ENCODE data around the gene POLR2J. TPM values are rescaled to one million over a fixed set of nuclear protein-coding genes. Genes with fewer than 3 reads are reported as not detected.
"Not testable (repeated sequence)": the region's sequence is repeated elsewhere in the genome, so short reads cannot be mapped to it uniquely, and the experiment has no call there.

POLR2J gene
- total RNA-seq, 1 experiment from 2014 or later = 42.2 TPM

DNA sequence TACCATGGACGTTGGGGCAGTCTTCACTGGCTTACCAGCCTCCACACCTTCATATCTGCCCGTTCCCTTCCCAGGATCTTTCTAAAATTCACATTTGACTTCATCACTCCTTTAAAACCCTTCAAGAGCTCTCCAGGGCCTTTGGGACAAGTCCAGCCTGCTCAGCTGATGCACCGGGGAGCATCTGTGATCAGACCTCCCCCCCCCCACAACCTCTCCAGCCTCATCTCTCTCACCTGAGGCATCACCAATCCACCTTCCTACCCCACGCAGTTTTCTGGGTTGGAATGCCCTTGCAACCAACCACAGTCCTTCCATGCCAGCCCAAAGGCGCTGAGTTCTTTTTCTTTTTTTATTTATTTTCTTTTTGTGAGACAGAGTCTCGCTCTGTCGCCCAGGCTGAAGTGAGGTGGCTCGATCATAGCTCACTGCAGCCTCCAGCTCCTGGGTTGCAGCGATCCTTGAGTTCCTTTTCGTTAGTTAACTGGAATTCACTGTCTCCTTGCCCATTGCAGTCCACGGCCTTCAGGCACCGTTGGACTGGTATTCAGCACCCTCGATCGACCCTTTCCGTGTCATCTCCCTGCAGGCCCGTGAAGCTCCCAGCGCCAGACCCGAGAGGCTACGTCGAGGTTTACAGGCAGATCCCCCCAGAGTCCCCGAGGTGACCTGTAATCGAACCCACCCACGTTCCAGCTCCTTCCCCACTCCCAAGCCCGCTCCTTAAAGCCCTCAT lies 14.7 kb downstream of the POLR2J start:
- H3K36me3 ChIP-seq (replicated peaks; ENCODE audit: control insufficient read depth, insufficient read depth, low read length) = peaks cover 3% of the 10 kb centered on the region
- no peaks in the 10 kb centered on the region for H3K27me3 ChIP-seq (ENCODE audit: control insufficient read depth, insufficient read depth, low read length)
- DNase-seq = no peak
- H3K4me3 ChIP-seq (ENCODE audit: insufficient read depth, low read depth, low read length) = peak overlapping the region; percentile 96

DNA sequence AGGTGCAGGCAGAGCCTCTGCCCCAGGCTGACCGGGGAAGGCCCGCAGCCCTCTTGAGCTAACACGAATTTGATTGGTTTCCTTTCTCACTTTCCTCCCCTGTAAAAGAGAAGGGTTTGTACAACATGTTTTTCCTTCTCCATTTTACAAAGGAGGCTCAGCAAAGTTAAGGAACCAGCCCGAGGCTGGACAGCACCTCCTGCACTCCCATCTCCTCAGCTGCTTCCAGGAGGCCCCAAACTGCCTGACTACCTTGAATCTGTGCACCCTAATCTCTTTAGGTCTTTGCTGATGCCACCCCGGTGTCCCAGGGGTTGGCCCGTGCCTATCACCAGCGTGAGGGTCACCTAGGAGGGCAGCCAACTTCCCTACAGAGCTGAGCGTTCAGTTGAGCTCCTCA lies 18.3 kb downstream of the POLR2J start:
- Histone ChIP-seq H3K27me3 (ENCODE audit: control insufficient read depth, insufficient read depth, low read length) (no peaks in the 10 kb centered on the region), H3K36me3 (replicated peaks; ENCODE audit: control insufficient read depth, insufficient read depth, low read length) (peaks cover 9% of the 10 kb centered on the region), H3K4me3 (ENCODE audit: insufficient read depth, low read depth, low read length) (no peak overlapping the region)
- DNase-seq = no peak

DNA sequence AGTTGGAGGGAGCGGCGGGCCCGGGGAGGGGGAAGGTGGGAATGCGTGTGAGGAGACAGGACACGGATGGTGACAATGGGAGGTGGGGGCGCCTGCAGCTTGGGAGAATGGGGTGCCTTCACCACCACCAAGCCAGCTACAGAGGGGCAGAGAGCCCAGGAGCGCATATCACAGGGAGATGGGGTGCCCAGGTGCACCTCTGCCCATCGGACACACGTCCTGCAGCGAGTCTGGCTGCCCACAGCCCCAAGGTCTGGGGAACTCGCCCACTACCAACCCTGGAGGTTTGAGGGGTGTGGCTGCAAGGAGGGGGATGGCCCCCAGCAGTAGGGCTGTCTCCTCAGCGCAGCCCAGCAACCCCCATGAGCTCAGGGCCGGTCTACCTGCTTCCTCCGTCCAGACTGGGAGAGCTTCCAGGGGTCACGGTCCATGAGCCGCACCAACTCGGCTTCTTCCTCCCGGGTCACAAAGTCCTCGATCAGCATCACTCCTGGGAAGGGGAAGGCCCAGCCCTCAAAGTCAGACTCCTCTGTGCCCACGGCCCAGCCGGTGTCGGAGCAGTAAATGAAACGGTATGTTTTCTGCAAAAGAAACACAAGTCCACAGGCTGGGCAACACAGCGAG lies 19.4 kb downstream of the POLR2J start:
- Histone ChIP-seq H3K27me3 (ENCODE audit: control insufficient read depth, insufficient read depth, low read length) (no peaks in the 10 kb centered on the region), H3K36me3 (replicated peaks; ENCODE audit: control insufficient read depth, insufficient read depth, low read length) (peaks cover 9% of the 10 kb centered on the region), H3K4me3 (ENCODE audit: insufficient read depth, low read depth, low read length) (no peak overlapping the region)
- no peak for DNase-seq

DNA sequence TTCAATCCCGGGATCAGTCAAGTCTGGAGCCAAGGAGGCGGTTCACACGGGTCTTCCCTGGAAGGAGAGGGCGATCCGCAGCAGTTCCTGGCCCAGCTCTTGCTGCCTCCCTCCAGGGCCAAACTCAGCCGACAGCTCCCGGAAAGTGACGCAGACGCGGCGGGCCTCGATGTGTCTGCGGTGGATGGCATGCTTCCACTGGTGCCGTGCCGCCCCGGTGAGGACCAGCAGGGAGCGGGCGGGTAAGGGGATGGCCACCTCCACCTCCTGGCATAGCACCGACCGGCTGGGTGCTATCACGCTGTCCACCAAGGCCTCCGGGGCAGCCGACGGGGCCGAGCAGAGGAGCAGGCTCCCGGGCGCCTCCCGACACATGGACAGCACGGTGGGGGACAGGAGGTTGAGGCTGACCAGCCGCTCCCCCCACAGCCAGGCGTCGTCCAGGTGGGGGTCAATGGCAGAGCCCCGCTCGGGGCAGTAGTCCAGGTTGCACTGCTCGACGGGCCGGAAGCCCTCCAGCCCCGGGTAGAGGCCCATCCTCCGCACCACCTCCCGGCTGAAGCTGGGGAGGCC lies 21.3 kb downstream of the POLR2J start:
- Histone ChIP-seq H3K27me3 (ENCODE audit: control insufficient read depth, insufficient read depth, low read length) (no peaks in the 10 kb centered on the region), H3K4me3 (ENCODE audit: insufficient read depth, low read depth, low read length) (no peak overlapping the region), H3K36me3 (replicated peaks; ENCODE audit: control insufficient read depth, insufficient read depth, low read length) (peaks cover 9% of the 10 kb centered on the region)
- no peak for DNase-seq

DNA sequence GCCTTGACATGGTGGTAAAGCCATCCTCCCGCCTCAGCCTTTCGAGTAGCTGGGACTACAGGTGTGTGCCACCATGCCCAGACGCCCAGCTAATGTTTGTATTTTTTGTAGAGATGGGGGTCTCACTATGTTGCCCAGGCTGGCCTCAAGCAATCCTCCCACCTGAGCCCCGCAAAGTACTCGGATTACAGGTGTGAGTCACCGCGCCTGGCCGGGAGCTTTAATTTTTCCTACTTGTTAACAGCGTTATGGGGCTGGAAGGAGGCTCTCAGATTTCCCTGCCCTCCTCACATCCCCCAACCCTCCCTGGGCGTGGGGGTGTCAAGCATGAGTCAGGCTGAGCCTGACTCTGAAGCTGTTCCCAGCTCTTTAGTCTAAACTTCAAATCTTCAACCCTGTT lies 22.4 kb downstream of the POLR2J start:
- DNase-seq = no peak
- no peak overlapping the region for H3K4me3 ChIP-seq (ENCODE audit: insufficient read depth, low read depth, low read length)
- H3K36me3 ChIP-seq (replicated peaks; ENCODE audit: control insufficient read depth, insufficient read depth, low read length) = peaks cover 9% of the 10 kb centered on the region
- no peaks in the 10 kb centered on the region for H3K27me3 ChIP-seq (ENCODE audit: control insufficient read depth, insufficient read depth, low read length)

DNA sequence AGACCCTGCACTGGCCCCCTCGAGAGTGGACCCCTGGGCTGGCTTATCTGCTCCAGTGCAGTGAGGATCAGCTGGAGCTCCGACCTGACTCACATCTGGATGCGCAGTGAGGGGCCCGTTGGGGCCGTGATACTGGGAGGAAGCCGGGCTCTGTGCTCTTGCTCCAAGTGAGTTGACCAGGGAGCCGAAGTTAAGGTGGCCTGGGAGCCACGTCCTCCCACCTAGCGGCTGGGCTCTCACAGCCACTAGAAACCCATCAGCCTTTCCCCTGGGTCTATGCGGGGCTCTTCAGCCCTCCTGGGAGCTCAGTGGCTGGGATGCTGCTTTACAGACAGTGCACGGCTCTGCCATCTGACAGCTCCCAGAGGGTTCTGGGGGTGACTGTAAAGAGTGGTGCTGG lies 23.1 kb downstream of the POLR2J start:
- no peak for DNase-seq
- peaks cover 9% of the 10 kb centered on the region for H3K36me3 ChIP-seq (replicated peaks; ENCODE audit: control insufficient read depth, insufficient read depth, low read length)
- no peak overlapping the region for H3K4me3 ChIP-seq (ENCODE audit: insufficient read depth, low read depth, low read length)
- no peaks in the 10 kb centered on the region for H3K27me3 ChIP-seq (ENCODE audit: control insufficient read depth, insufficient read depth, low read length)

DNA sequence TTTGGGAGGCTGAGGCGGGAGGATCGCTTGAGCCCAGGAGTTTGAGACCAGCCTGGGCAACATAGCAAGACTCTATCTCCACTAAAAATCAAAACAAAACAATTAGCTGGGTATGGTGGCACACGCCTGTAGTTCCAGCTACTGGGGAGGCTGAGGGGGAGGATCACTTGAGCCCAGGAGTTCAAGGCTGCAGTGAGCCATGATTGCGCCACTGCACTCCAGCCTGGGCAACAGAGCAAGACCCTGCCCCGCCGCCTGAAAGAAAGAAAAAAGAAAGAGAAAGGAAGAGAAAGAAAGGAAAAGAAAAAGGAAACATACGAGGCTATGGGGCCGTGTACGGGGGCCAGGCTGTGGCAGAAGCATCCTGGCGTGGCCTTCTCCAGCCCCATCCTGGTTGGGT lies 23.8 kb downstream of the POLR2J start:
- not testable (repeated sequence) for H3K4me3 ChIP-seq (ENCODE audit: insufficient read depth, low read depth, low read length); H3K27me3 ChIP-seq (ENCODE audit: control insufficient read depth, insufficient read depth, low read length); DNase-seq; H3K36me3 ChIP-seq (replicated peaks; ENCODE audit: control insufficient read depth, insufficient read depth, low read length)

DNA sequence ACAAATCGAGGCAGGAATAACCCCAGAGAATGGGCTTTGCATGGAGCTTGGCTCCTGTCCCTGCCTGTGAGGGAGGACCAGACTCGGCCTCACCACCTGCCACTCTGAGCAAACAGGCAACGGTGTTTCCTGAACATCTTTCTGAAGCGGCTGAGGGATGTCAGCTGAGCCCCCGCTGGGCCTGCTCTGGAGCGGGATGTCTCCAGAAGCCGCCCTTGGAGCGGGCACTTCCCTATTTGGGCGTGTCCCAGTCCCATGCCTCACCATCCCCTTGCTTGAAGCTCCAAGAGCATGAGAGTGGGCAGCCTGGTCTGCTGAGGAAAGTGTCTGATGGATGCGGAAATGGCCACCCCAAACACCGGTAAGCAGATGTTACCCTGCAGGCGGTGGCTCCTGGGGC lies 24.3 kb downstream of the POLR2J start:
- peak; percentile 68 for DNase-seq
- Histone ChIP-seq H3K27me3 (ENCODE audit: control insufficient read depth, insufficient read depth, low read length) (no peaks in the 10 kb centered on the region), H3K4me3 (ENCODE audit: insufficient read depth, low read depth, low read length) (no peak overlapping the region), H3K36me3 (replicated peaks; ENCODE audit: control insufficient read depth, insufficient read depth, low read length) (peaks cover 8% of the 10 kb centered on the region)

DNA sequence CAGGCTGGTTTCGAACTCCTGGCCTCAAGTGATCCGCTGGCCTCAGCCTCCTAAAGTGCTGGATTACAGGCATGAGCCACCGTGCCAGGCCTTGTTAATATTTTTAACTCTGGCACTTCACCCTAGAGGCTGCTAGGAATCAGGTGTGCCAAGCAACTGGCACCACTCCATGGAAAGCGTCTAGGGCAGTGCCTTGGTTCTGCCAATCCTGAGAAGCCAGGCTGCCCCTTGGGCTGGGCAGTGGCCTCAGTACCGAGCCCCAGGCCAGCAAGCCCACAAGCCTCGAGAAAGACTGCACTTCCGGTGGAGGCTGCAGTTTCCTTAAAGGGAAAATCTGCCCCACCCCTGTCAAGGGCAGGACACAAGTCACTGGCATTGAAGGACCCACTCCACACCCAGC lies 25.4 kb downstream of the POLR2J start:
- Histone ChIP-seq H3K27me3 (ENCODE audit: control insufficient read depth, insufficient read depth, low read length) (no peaks in the 10 kb centered on the region), H3K4me3 (ENCODE audit: insufficient read depth, low read depth, low read length) (no peak overlapping the region), H3K36me3 (replicated peaks; ENCODE audit: control insufficient read depth, insufficient read depth, low read length) (peaks cover 6% of the 10 kb centered on the region)
- no peak for DNase-seq

DNA sequence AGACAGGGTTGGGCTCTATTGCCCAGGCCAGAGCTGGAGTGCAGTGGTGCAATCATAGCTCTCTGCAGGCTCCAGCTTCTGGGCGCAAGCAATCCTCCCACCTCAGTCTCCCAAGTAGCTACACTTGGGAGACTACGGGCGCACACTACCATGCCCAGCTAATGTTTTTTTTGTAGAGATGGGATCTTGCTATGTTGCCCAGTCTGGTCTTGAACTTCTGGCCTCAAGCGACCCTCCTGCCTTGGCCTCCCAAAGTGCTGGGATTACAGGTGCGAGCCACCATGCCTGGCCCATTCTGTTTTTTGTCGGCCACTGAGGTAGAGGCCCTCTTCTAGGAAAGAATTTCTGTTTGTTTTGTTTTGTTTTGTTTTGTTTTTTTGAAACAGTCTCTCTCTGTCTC lies 26.3 kb downstream of the POLR2J start:
- peaks cover 2% of the 10 kb centered on the region for H3K36me3 ChIP-seq (replicated peaks; ENCODE audit: control insufficient read depth, insufficient read depth, low read length)
- H3K4me3 ChIP-seq (ENCODE audit: insufficient read depth, low read depth, low read length) = no peak overlapping the region
- DNase-seq = no peak
- no peaks in the 10 kb centered on the region for H3K27me3 ChIP-seq (ENCODE audit: control insufficient read depth, insufficient read depth, low read length)

DNA sequence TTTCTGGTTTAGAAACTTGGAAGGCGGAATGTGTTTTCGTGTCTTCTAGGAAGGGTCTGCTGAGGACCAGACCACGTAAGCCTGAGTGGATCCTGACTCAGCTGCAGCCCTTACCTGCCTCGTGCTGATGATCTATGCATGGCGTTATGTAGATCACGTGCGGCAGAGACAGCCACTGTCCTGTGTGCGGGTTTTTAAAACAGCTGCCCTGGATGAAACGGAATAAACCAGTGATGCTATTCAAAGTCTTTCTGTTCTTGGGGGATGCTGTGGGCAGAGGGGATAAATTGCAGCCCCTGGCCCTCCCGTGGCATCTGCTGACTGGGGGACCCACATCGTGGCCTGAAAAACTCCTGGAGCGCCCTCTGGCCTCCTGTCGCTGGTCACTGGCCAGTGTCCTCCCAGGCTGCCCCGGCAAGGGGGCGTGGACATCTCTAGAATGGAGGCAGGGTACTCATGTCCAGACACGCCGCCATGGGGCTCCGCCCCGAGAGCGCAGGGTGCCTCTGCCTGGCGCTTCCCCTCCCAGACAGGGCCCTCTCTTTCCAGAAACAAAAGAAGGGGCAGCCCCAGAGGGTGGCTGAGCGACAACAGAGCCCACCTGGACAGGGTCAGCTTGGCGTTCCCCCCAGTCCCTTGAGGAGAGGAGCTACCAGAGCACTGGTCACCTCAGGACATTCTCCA lies 27.2 kb downstream of the POLR2J start:
- Histone ChIP-seq H3K4me3 (ENCODE audit: insufficient read depth, low read depth, low read length) (no peak overlapping the region), H3K36me3 (replicated peaks; ENCODE audit: control insufficient read depth, insufficient read depth, low read length) (no peaks in the 10 kb centered on the region; the same call in 1 of the 2 replicates), H3K27me3 (ENCODE audit: control insufficient read depth, insufficient read depth, low read length) (no peaks in the 10 kb centered on the region)
- peak; percentile 90 for DNase-seq

DNA sequence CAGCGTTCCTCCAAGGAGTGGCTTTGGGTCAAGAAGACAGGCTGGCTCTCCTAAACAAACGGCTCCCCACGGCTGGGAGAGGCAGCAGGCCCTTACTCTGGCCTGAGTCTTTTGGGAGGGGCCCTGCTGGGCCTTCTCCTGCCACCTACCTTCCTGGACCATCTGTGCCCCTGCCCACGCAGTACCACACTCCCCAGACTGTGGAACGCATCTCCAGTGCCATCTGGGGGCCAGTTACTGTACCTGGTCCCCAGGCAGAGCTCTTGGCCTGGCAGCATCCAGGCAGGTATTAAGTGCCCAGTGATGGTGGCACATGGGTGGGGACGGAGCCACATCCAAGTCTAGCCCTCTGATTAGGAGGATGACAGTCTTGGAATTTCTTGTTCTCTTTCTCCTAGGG lies 28.5 kb downstream of the POLR2J start:
- DNase-seq = no peak
- H3K36me3 ChIP-seq (replicated peaks; ENCODE audit: control insufficient read depth, insufficient read depth, low read length) = no peaks in the 10 kb centered on the region; the same call in none of the 2 replicates
- no peak overlapping the region for H3K4me3 ChIP-seq (ENCODE audit: insufficient read depth, low read depth, low read length)
- H3K27me3 ChIP-seq (ENCODE audit: control insufficient read depth, insufficient read depth, low read length) = no peaks in the 10 kb centered on the region

DNA sequence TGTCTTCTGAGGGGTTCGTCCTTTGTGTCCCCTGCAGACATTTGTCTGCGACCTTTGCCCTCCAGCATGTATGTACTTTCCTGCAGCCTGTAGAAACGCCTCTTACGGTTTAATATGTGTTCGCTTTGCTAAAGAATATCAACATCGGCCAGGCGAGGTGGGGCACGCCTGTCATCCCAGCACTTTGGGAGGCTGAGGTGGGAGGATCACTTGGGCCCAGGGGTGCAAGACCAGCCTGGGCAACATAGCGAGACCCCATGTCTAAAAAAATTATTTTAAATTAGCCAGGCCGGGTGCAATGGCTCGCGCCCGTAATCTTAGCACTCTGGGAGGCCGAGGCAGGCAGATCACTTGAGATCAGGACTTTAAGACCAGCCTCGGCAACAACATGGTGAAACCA lies 29.6 kb downstream of the POLR2J start:
- Histone ChIP-seq H3K27me3 (ENCODE audit: control insufficient read depth, insufficient read depth, low read length) (no peaks in the 10 kb centered on the region), H3K4me3 (ENCODE audit: insufficient read depth, low read depth, low read length) (no peak overlapping the region), H3K36me3 (replicated peaks; ENCODE audit: control insufficient read depth, insufficient read depth, low read length) (peaks cover 2% of the 10 kb centered on the region)
- no peak for DNase-seq

DNA sequence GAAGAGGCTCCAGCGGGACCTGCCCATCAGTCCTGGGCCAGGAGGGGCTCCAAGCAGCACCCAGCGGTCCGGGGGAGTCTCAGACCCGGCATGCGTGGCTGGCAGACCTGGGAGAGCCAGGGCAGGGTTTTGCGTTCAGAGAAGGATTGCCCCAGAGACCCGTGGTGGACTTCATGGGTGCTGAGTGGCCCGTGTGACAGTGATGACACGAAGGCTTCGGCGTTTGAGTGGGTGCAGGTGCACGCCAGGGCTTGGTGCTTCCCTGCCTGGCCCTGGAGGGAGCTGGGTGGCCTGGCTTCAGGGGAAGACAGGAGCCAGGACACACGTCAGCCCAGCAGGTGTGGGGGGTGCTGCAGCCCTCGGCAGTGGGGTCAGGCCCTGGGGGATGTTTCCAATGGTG lies 31.4 kb downstream of the POLR2J start:
- Histone ChIP-seq H3K27me3 (ENCODE audit: control insufficient read depth, insufficient read depth, low read length) (no peaks in the 10 kb centered on the region), H3K36me3 (replicated peaks; ENCODE audit: control insufficient read depth, insufficient read depth, low read length) (peaks cover 2% of the 10 kb centered on the region), H3K4me3 (ENCODE audit: insufficient read depth, low read depth, low read length) (no peak overlapping the region)
- DNase-seq = peak; percentile 48
